GM19395 (cell line): ENCODE measurements around the gene TIMM10.

Experiments used
- ATAC-seq: cut with Tn5 transposase; IDR thresholded peaks from one replicate; pipeline ENCODE4 v1.9.1; 2021; ENCODE audit warnings: mild to moderate bottlenecking, moderate library complexity; ENCODE audit not compliant: unreplicated experiment

TIMM10 gene, protein sequence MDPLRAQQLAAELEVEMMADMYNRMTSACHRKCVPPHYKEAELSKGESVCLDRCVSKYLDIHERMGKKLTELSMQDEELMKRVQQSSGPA

DNA sequence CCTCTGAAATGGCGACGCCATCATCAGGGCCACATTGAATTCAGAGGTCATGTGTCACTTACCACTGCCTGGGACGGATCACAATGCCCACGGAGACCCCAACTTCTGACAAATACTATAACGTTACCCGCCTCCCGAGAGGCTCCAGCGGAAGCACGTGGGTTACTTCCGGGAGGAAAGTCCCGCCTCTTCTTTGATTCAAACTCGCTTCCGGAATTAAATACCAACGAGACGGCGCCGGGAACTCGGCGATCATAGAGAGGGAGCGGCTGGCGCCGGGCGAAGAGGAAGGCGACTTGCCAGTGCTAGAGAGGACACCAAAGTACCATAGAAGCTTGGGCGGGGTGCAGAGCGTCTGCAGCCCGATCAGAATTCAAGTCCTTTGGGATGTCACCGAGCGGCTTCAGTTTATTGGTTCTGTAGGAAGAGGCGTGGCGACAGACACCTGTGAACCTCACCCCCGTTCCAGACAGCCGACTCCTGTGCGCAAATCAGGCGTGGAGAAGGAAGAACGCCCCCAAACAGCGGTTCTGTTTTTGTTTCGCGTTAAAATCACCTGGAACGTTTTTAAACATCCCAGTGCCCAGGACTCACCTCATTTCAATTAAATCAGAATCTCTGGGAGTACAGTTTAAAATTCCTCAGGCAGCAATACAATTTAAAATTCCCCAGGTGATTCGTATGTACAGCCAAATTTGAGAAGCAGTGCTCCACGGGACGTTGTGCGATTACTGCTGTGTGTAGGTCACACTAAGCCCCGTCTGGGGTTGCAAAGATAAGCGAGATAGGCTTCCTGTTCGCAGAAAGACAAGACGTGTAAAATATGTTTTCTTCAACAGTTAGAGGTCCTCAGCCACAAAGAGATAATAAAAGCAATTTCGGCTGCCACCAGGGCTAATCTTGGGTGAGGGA is at the start of gene TIMM10:
Gene TIMM10 (minus strand): TSS at position 159 of the 912 bp plus-strand sequence. CDS start 565 bp downstream, outside the sequence.
- ATAC-seq = peak; percentile 98

DNA sequence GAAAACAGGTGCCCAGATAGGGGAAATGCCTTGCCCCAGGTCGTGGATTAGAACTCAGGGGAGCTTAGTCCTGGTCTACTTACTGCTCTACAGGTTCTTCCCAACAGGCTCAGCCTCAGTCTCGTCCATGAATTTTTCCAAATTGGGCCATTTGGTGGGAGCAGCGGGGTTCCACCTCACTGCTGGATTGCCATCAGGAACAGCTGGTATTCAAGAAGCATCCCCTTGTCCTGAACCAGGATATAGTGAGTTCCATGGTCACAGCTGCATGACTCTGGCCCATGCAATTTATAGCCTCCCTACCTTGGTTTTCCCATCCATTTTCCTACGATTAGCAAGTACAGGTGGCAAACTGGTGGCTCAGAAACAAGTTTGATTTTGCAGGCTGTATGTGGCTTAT is 43.5 kb upstream of the TIMM10 start:
- ATAC-seq = no peak

DNA sequence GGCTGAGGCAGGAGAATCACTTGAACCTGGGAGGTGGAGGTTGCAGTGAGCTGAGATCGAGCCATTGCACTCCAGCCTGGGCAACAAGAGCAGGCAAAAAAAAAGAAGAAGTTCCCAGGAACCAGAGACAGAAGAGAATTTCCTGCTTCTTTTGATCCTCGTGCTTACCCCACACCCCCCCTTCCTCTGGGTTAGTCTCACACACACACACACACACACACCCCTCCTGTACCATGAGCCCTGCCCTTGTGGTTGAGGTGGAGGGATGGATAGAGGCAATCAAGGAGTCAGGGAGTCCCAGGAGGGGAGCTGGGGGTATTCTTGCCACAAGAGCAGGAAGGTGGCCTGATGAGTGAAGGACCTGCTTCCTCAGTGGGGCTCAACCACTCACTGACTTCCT is 41.1 kb upstream of the TIMM10 start:
- ATAC-seq = no peak

DNA sequence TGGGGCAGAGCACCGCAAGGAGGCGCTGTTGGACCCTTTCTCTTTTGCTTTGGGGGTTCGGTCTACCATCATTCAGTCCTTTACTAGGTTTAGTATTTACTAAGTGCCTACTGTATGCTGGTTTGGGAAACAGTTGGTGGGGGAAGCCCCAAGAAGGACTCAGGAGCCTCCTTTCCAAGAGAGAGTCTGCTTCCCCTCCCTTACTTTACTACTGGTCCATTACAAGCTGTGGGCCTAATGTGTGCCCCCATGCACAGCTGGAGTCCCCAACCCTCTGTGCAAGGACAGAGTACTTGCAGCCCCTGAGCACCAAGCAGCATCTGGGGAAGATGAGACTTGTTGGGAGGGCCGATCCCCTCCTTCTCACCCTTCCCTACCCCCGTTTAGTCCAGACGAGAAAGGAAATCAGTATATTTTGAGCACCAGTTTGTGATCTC is 37.8 kb upstream of the TIMM10 start:
- peak; percentile 82 for ATAC-seq

DNA sequence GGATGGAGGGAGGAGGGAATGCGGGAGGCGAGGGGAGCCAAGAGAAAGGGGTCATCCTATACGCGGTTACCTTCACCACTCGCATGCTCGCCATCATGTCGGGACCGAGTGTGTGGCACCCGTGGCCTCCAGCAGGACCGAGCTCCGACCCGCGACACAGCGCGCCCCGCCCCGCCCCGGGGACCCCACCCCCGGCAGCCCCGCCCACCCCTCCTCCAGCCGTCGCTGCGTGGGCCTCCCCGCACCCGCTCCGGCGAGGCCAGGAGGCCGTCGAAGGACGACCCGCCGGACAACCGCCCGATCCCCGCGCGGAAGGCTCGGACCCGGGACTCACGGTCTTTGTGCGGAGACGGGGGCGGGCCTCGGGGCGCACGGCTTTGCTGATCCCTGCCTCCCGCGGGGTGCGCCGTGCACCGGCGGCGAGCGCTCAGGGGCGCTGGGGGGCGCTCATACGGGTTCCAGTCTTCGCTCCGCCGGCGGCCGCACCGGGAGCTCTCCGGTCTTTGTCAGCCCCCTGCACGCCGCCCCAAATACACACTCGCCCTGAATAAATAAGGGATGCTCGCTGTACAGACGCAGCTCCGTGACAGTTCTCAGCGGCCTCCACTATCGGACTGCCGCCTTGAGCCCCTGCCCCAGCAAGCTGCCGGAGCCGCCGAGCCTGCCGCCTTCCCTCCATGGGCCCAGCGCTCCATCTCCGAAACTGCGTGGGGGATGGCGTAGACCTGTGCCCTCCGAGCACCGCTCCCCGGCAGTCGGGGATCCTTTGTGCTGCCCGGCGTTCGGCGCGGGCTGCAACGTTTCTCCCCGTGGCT is 37.2 kb upstream of the TIMM10 start, which contains the start of gene UBE2L6:
Gene UBE2L6 (minus strand): TSS at position 158 of the 815 bp plus-strand sequence. CDS start 61 bp downstream, at position 97.
- peak; percentile 51 for ATAC-seq

DNA sequence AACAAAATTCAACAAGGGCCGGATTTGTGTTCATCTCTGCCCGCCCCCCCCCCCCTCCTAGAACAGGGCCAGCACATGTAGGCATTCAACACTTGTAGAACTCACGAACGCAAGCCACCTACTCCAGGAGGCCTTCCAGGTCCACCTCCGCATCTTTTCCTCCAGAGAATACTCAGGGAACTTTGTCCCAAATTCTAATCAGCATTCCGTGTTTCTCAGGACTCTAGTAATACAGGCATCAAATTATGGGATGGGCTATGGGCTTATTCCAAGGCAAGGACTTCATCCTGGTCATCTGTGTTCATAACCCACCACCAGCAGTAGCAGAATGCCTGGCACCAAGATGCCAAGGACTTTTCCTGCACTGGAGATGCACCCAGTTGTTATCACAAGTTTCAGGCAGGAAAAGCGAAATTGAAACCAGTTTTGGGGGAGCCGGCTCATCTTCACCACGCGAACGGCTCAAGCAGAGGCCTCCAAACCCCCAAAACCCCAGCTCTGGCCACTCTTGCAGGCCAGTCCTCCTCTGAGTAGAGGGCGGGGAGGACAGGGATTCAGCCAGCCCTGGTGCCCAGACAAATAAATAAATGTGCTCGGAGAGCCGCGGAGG is 36.5 kb upstream of the TIMM10 start:
- peak; percentile 1 for ATAC-seq

DNA sequence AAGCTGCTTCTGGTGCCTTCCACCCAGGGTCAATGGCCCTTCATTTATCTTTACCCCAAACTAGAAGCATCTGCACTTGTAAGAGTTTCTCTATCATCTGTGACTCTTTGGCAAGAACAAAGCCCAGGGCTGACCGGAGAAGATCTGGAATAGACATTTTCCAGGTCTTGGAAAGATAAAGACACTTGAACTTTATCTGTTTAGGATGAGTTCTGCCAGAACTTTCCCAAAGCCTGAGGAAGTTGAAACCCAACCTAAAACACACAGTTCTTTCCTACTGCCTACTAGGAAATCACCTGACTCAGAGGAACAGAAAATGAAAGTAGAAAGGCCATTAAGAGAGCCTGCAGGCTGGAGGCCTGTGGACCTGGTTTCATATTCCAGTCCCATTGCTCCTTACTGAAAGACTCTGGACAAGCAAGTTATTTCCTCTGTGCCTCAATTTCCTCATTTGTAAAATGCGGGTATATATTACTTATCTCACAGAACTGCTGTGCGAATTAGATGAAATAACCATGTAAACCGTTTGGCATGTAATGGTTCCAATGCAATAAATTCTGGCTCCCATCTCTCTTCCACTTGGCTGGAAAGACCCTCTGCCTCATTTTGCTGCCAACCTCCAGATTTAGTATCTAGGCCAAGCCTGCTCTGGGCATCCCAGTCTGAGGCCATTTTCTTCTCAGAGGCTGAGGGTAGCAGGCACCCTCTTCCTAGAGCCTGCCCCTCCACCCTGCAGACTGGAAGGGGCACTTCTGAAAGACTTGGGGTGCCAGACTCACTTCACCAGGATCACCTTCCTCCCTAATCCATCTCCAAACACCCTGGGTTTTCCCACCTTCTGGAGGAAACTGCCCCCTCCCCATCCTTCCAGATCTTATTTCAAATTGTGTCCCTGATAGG is 35.7 kb upstream of the TIMM10 start:
- ATAC-seq = peak; percentile 76

DNA sequence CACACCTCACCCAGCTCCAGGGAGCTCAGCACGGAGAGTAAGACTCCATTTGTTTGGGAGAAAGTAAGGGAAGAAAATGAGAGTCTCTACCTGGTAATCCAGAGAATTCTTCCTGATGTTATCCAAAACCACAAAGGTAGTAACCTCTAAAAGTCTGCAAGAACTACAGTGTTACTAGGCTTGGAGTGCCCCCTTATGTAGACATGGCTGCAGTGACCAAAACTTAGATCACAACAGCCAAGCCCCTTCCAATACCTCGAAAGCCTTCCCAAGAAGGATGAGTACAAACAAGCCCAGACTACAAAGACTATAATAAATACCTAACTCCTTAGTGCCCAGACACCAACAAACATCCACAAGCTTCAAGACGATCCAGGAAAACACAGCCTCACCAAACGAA is 32.0 kb upstream of the TIMM10 start:
- ATAC-seq = no peak

DNA sequence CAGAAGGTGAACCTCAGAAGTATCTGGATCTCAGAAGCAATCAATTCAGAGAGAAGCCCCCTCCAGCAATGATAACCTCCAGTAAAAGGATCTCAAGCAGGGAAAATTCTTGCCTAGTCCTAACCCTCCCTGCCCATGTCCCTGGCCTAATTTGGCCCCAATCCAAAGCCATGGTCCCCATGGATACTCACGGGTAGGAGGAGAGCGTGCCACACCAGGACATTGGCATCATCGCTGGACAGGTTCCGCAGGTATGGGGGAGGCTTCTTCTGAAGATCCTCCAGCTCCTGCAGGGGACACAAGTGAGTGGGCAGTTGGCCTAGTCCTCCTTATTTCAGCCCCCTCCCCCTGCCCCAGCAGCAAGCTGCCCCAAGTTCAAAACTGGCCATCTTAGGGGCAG is 29.6 kb upstream of the TIMM10 start:
- ATAC-seq = no peak

DNA sequence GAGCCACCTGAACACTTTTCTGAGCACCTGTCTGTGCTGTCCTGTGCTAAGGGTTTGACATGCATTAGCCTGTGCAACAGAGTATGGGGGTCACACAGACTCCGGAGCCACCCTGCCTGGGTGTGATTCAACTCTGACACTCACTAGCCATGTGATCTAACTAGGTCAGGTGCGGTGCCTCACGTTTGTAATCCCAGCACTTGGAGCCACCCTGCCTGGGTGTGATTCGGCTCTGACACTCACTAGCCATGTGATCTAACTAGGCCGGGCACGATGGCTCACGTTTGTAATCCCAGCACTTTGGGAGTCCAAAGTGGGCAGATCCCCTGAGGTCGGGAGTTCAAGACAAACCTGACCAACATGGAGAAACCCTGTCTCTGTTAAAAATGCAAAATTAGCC is 25.5 kb upstream of the TIMM10 start:
- no peak for ATAC-seq

DNA sequence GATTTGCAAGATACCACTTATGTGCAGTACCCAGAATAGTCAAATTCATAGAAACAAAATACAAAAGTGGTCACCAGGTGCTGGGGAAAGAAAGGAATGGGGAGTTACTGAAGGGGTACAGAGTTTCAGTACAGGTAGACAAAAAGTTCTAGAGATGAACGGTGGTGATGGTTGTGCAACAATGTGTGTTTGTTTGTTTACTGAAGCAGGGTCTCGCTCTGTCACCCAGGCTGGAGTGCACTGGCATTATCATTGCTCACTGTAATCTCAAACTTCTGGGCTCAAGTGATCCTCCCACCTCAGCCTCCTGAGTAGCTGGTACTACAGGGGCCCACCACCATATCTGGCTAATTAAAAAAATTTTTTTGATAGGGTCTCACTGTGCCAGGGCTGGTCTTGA is 24.8 kb upstream of the TIMM10 start:
- no peak for ATAC-seq

DNA sequence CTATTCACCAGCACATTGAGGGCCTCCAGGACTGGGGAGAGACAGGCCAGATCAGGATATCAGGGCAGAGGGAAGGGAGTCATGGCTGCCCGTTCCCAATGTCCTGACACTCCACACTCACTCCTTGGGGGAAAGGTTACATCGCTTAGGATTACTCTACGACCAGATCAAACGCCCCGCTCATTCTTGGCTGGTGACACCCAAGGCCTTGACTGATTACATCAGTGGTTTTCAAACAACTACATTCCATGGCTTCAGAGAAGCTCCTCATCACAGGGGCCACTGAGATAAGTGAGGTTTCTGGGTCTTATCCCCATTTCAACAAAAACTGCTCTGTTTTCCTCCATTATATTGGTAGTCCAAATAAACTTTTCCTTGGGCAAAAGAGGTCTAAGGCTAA is 21.9 kb upstream of the TIMM10 start:
- ATAC-seq = no peak

DNA sequence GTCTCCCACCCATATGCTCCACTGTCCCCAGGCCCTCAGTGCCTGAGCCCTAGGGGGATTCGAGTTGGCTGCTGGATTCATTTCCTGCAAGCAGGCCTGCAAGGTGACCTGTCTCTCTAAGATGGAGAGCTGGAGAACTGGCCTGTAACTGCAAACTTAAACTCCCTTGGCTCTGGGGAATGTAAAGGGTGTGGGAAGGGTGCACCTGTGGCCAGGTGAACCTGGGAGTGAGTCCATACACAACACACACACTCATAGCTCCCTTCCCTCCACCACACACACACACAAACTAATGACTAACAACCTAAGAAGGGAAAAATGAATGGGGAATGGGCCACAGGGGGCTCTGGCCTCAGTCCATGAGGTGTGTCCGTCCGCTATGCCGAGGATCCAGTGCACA is 21.4 kb upstream of the TIMM10 start:
- ATAC-seq = no peak

DNA sequence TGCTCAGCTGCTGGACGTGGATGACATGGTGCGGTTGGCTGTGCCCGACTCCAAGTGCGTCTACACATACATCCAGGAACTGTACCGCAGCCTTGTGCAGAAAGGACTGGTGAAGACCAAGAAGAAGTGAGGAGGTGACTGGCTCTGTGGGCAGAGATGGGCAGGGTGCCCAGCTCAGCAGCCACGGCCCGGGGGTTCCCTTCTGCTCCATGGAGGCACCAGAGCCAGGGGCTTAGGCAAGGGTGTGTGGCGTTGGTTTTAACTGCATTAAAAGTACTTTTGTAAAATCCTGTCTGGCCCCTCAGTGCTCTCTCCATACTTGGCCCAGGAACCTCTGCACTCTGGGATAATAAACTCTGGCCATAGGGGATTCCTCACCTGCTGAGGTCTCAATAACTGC is 19.4 kb upstream of the TIMM10 start:
- no peak for ATAC-seq

DNA sequence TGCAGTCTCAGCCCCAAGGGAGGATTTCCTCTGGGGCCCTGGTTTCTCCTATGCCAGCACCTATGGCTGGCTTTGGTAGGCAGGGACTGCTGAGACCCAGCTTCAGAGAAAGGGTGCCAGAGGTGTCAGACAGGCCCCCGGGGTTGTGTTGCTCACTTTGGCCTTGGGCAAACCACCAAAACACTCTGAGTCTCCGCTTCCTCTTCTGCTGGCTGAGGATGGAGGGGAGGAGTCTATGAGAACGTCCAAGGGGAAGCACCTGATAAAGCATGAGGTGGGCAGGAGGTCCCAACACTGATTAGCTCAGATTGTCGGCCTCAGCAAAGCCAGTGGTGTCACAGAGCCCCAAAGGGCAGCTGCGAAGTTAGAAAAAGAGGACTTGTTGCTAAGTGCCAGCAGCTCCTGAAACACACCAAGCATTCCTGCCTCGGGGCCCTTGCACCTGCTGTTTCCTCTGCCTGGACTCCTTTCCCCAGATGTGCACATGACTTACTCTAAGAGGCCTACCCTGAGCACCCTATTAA is 17.4 kb upstream of the TIMM10 start:
- peak; percentile 93 for ATAC-seq

DNA sequence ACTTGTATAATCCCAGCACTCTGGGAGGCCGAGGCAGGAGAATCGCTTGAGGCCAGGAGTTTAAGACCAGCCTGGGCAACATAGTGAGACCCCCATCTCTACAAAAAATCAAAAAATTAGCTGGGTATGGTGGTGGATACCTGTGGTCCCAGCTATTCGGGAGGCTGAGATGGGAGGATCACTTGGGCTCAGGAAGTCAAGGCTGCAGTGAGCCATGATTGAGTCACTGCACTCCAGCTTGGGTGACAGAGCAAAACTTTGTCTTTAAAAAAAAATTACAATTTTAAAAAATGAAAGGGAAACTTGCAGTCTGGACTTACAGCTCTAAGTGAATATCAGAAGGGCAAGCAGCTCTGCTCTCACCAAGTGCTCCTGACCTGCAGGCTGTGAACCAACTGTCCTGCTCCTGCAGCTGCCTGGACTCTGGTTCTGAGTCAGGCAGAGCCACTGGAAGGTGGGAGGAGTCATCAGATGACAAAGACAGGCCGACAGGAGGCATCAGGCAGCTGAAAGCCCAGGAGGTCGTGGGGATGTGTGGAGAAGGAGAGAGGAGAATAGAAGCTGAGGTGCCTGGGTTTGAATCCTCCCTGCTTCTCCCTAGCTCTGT is 16.4 kb upstream of the TIMM10 start:
- ATAC-seq = peak; percentile 66

DNA sequence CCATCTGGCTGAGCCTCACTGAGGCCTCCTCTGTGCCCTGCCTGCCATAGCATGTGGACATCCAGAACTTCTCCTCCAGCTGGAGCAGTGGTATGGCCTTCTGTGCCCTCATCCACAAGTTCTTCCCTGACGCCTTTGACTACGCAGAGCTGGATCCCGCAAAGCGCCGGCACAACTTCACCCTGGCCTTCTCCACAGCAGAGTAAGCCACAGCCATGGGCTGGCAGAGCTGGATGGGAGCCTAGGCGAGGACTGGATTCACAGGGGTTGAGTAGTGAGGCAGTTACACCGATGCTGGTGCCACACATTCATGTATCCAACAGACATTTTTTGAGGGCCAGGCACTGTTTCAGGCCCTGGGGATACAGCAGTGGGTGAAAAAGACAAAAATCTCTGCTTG is 15.9 kb upstream of the TIMM10 start:
- ATAC-seq = no peak

DNA sequence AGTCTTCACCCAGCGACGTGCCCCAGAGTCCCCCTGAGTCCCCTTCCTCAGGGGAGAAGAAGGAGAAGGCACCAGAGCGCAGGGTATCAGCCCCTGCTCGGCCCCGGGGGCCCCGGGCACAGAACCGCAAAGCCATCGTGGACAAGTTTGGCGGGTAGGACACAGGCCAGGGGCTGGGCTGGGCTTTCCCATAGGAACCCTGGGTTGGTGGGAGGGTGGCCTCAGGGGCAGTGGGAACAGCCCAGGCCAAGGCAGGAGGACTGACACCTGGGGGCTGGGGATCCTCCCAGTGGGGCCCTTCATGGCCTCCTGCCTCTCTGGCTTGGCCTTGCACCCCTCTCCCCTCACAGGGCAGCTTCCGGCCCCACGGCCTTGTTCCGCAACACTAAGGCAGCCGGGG is 15.3 kb upstream of the TIMM10 start:
- ATAC-seq = no peak

DNA sequence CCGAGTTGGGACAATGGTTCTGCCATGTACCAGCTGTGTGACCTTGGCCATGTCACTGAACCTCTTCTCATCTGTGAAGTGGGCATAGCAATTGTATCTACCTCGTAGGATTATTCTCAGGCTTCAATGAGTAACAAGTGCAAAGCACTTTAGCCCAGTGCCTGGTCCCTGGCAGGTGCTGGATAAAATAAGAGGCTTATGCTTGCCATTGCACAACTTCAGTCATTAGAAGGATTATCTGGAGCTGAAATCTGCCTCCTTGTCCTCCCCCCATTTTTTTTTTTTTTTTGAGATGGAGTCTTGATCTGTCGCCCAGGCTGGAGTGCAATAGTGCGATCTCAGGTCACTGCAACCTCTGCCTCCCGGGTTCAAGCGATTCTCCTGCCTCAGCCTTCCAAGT is 14.0 kb upstream of the TIMM10 start:
- no peak for ATAC-seq
